Stomach (tissue), 4 donors: ENCODE measurements around the gene NEIL1.

ENCODE experiments used
- CTCF ChIP-seq, 7 experiments: fragments of 450-650 bp in 4 of 7; fragments of 200-600 bp in 3 of 7; sonication (generic) in 3 of 7; IDR thresholded peaks; one replicate each; pipeline ENCODE4 v1.5.1; 2016 to 2019; ENCODE audit warnings: antibody characterized with exemption in 7 of 7, control low read depth in 2 of 7, mild to moderate bottlenecking in 1 of 7
- EP300 ChIP-seq: sonication (generic); formaldehyde crosslinking; IDR thresholded peaks from one replicate; pipeline ENCODE4 v1.6.1; 2017; ENCODE audit warnings: antibody characterized with exemption
- POLR2A ChIP-seq, 4 donors: fragments of 450-650 bp; IDR thresholded peaks; one replicate each; pipeline ENCODE4 v1.6.1; 2016; ENCODE audit warnings: antibody characterized with exemption in 4 of 4, control low read depth in 2 of 4, mild to moderate bottlenecking in 1 of 4, moderate library complexity in 1 of 4
- POLR2AphosphoS5 ChIP-seq, 3 donors: sonication (generic); formaldehyde crosslinking; IDR thresholded peaks; one replicate each; pipeline ENCODE4 v1.6.1; 2016; ENCODE audit warnings: antibody characterized with exemption in 3 of 3

- no peak for TF ChIP-seq EP300
- no peak for TF ChIP-seq CTCF (IDR thresholded peaks at IDR 0.05)
- TF ChIP-seq POLR2A (IDR thresholded peaks at IDR 0.05) = no peak
- no peak for TF ChIP-seq POLR2AphosphoS5 (IDR thresholded peaks at IDR 0.05)
Observed at GRCh38 chr15:75327491-75327890, 19.3 kb upstream of the NEIL1 start.
